AG10803 (cell line): ENCODE results near the gene PSD2.

ENCODE experiments used
- DNase-seq: peaks from one replicate; pipeline ENCODE4 v3.0.0; 2010; ENCODE audit warnings: low read depth
- H3K4me3 ChIP-seq: 2 replicates; pipeline ENCODE4 v1.5.1; 2011; ENCODE audit warnings: mild to moderate bottlenecking, low read length, control low read depth
- CTCF ChIP-seq: conservative IDR thresholded peaks from 2 replicates; pipeline ENCODE4 v1.5.1; 2011; ENCODE audit warnings: mild to moderate bottlenecking, low read length, control low read depth, inconsistent platforms

The PSD2 gene

GRCh38 chr5:139814191-139814601 lies 18.6 kb downstream of the PSD2 start:
- no peak overlapping the region for H3K4me3 ChIP-seq
- TF ChIP-seq CTCF, result no peak
- DNase-seq, result no peak

GRCh38 chr5:139814704-139815280 lies 19.2 kb downstream of the PSD2 start:
- H3K4me3 ChIP-seq, result no peak overlapping the region
- TF ChIP-seq CTCF, result no peak
- no peak for DNase-seq

GRCh38 chr5:139816566-139816965 lies 21.0 kb downstream of the PSD2 start:
- H3K4me3 ChIP-seq, result no peak overlapping the region
- DNase-seq, result no peak
- no peak for TF ChIP-seq CTCF

GRCh38 chr5:139817362-139817761 lies 21.8 kb downstream of the PSD2 start:
- DNase-seq, result no peak
- TF ChIP-seq CTCF, result no peak
- H3K4me3 ChIP-seq, result no peak overlapping the region

GRCh38 chr5:139817970-139818369 lies 22.4 kb downstream of the PSD2 start:
- no peak overlapping the region for H3K4me3 ChIP-seq
- no peak for DNase-seq
- no peak for TF ChIP-seq CTCF

GRCh38 chr5:139820130-139820529 lies 24.5 kb downstream of the PSD2 start:
- no peak overlapping the region for H3K4me3 ChIP-seq
- DNase-seq, result no peak
- TF ChIP-seq CTCF, result no peak

- no peak overlapping the region for H3K4me3 ChIP-seq
- no peak for DNase-seq
- no peak for TF ChIP-seq CTCF
These were observed 25.0 kb downstream of the PSD2 start for GRCh38 chr5:139820606-139821005.
